Inflammatory macrophage treated with lipopolysaccharide for 4 hours (primary cell): ENCODE measurements around the gene IGSF11.

Experiments
- DNase-seq: peaks from one replicate; pipeline ENCODE4 v3.0.0-alpha.2; 2020

The IGSF11 gene

DNA sequence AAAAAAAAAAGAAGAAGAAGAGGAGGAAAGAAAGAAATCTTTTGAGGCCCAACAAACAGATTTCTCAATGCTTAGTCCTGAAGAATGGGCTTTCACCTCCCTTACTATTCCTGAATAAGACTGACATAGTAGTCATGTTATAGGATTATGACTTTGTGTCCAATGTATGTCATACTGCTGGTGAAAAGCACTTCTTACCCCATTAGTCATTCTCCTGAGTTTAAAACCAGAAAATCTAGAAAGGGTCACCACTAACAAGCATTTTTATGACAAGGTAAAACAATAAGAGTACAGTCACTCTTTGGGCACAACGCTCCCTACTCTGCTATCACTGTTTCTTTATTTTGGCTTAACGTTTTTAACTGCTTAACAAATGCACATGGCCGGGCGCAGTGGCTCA, 88.2 kb downstream of the IGSF11 start:
- DNase-seq: no peak

DNA sequence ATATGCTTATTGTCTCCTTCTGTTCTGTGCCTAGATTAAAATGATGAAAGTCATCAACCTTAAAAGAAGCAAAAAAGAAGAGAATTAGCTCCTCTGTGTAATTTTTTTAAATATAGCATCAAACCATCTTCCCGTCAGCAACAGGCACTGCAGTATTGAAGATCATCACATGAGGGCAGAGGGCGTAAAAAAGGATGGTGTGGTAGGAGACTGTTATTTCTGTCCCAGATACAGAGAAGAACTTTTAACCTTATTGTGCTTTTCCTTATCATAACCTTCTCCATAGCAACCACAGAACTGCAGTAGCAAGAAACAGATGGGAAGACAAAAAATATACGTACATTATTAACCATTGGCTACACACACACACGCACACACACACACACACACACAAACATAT, 88.8 kb downstream of the IGSF11 start:
- no peak for DNase-seq

DNA sequence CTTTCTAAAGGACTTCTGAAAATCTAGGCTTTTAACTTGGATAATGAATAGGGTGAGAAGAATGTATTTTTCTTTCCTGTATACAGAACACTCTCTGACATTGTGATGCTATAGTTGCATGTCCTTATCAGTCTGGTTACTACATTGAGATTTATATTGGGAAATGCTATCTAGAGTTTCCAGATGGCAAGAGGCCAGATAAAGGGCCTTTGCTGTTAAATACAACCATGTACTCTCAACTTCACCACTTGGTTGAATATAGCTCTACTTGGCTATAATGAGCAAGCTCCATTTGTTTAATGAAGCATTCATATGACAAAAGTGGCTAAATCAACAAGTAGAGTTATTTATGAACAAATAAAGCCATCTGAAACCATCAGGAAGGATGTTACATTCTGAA, 91.0 kb downstream of the IGSF11 start:
- no peak for DNase-seq

DNA sequence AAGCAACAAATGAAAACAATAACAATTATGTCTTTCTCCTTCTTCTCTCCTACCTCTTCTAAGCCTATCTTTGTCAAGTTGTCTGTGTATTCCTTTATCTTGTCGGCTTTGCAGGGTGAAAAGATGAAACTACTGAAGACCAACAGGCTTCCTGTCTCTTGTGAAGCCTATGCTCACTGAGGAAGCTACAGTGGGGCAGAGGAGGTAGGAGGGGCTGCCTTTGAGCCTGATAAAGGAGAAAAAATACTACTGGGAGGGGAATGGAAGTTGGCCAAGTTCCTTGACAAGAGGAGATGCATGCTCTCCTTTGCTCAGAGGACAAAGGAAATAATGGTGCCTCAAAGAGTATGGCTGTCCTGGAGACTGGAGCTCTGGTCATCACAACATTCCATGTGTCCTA, 92.0 kb downstream of the IGSF11 start:
- DNase-seq: no peak

DNA sequence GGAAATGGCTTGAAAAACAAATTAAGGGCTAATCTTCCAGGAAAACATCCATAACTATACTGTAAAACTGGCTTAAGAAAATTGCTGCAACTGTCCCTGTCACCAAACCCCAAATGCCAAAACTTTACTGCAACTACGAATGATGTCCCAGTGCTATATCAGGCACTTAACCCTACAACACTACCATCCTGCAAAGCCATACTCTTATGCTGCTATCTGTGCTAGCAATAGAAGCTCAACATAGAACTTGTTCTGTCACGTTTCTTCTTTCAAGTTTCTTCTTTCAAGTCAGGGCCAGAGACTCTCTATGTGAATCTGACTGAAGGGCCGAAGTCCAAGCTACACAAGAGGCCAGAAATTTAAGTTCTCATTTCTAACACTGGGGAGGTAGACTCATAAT, 92.5 kb downstream of the IGSF11 start:
- no peak for DNase-seq

DNA sequence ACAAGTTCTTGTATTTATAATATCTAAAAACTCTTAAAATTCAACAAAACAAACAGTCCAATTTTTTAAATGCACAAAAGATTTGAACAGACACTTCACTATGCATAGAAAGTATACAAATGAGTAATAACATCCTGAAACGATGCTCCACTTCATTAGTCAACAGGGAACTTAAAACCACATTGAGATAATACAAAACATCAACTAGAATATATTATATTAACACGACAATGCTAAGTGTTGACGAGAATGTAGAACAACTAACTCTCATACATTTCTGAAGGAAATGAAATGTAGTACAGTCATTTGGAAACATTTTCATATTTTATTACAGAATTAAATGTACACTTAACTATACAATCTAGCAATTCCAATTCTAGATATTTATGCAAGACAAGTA, 93.4 kb downstream of the IGSF11 start:
- no peak for DNase-seq

DNA sequence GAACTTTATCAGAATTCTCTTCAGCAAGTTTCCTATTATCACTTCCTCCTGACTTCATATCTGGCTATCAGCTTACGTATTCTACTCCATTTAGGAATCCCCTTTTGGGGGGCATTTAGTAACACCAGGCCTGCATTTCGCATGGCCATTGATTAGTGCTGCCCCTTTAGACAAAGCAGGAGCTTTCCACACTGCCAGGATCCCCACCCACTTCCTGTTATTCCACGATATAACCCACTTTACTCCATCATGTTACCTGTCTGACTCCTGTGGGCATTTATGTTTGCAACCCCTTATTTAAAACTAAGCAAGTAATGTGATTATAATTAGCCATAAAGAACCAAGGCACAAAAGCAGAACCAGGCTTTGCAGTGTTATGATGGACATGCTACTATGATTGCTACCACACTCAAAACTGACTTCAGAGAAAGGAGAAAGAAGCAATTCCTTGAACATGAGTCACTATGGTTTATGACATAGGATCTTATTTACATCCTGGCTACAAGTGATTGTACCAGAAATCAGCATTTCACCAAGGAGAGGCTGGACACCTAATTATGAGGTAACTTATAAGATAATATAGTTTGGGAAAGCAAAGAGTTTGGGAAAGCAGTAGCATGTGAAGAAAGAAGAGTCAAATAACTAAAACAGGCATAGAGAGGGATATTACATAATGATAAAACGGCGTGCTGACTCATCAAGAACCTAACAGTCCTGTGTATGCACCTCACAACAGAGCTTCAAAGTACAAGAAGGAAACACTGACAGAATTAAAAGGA, 96.3 kb downstream of the IGSF11 start:
- DNase-seq: no peak

DNA sequence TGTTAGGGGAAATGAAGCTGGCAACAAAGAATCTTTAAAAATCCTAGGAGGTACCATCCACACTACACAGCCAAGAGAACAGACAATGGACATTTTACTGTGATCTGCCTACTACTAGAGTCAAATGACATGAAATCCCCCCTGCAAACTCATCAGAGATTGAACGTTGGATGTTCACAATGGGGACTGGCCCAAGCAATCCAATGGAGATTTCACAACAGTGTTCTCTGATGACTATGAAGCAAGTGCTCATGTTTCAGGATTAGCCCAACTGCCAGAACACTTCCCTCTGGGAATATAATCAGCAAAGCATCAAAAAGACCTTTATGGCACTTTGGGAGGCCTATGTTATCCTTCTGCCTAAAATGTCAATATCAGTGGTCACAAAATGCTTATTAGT, 97.8 kb downstream of the IGSF11 start:
- no peak for DNase-seq

DNA sequence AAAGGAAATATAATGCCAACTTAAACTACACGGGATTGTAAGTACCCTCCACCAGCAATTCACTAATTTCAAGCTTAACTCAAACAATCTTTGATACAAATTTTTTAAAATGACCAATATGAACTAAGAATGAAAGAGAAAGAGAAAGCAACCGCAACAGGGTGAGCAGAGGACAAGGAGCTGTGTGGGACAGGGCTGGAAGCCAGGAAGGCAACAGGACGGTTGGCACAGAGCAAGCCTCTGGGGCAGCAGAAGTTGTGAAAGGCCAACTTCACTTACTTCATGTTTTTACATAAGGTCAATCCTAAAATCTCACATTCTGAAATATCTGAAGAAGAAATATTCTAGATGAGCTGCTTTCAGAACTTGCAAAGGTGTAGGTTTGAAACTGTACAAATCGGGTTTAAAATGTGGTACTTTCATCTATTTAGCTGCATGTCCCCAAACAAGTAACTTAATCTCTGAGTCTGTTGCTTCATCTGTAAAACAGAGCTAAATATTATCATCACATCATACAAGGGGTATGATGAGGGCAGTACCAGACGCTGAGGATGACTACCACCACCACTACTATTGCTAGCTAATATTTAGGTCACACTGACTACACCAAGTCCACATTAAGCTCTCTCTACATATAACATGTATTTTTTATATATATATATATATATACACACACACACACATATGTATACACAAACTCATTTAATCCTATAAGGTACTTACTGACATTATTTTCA, 101.7 kb downstream of the IGSF11 start:
- DNase-seq: peak; percentile 25

DNA sequence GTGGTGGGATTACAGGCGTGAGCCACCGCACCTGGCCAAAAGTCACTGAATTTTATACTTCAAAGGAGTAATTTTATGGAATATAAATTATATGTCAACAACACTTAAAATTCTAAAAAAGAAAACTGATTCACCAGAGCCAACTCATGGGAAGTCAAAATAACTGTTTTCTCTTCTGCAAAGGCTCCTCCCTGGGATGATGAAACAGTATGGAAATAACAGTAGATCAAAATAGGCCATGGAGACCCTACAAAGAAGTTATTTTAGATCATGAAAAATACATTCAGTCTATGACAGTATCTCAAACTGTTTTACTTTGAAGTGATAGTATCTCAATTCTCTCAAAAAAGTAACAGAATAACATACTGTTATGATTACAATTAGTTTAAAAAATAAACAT, 102.7 kb downstream of the IGSF11 start:
- DNase-seq: no peak

DNA sequence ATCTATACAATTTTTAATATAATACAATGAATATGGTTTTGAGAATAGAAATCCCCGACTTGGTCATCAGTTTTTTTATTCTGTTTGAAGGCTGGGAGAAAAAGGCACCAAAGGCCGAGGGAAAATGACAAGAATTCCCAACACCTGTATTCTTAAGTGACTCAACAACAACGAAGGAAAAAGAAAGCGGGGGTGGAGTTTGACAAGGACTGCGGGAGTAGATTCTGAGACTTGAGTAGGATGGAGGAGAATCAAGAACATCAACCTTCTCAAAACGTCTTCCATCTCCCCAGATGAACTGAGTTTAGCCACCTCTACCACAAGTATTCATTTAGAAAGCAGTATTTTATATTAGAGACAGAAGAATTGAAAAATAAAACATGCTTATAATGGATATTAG, 107.2 kb downstream of the IGSF11 start:
- no peak for DNase-seq

DNA sequence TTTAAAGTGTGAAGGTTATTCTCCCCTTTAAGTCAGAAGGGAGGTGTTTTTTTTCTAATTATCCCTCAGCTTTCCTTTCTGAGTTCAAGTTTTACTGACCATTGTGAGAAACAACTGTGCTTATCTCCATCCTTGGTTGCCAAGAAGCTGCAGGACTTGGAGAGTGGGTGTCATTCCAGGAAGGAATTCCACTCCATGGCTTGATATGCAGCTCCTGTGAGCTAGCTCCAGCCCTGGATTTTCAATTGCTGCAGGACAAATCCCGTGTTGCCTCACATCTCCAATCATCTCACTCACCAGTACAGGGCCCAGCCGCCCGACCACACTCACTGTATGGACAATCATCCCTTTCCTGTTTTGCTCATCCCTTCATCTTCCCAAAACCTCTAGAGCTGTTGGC, 122.5 kb downstream of the IGSF11 start:
- no peak for DNase-seq

DNA sequence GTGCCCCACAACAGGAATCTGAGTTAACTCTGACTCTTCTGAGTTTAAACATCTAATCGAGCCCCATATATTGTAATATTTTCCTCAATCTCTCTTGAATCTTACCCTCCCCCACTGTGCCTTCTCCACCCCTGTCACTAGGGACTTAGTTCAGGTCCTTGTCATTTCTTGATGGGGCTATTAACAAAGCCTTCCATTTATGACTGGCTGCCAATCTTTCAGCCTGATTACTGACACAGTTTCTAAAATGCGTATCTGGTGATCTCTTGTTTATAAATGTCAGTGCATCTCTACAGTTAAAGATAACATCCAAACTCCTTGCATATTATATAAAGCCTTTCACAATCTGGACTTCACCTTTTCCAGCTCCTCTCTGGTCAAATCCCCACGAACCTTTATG, 124.3 kb downstream of the IGSF11 start:
- DNase-seq: no peak

DNA sequence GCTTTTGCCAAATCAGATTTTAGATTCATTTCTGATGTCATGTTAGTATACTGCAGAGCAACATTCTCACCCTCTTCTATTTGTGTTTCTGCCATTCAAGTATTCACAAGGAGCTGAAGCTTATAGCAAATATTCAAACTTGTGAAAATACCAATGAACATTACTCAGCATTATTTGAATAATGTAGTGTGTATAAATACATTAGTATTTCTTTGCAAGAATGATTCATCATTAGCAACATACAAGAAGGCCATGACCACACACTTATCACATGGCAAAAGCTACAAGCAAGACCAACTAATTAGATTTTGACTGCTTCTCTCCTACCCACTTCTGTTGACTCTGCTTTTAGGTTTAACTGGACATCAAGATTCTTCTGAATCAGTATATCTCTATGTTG, 124.9 kb downstream of the IGSF11 start:
- no peak for DNase-seq

DNA sequence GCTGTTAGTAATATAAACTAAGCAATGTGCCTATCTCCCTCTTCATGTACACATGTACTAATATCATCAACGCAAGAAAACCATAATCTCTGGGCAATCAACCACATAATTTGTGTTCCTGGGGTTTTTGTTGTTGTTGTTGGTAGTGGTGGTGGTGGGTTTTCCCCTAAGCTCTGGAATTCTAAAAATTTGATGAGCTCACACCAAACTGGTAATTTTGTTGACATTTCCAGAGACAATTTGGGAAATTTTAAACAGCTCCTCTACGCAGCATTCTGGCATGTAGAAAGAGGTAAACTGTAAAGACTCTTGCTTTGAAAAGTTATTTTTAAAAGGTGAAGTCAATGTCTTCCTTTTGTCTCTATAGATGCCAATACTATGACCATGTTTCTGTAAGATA, 126.7 kb downstream of the IGSF11 start:
- no peak for DNase-seq

DNA sequence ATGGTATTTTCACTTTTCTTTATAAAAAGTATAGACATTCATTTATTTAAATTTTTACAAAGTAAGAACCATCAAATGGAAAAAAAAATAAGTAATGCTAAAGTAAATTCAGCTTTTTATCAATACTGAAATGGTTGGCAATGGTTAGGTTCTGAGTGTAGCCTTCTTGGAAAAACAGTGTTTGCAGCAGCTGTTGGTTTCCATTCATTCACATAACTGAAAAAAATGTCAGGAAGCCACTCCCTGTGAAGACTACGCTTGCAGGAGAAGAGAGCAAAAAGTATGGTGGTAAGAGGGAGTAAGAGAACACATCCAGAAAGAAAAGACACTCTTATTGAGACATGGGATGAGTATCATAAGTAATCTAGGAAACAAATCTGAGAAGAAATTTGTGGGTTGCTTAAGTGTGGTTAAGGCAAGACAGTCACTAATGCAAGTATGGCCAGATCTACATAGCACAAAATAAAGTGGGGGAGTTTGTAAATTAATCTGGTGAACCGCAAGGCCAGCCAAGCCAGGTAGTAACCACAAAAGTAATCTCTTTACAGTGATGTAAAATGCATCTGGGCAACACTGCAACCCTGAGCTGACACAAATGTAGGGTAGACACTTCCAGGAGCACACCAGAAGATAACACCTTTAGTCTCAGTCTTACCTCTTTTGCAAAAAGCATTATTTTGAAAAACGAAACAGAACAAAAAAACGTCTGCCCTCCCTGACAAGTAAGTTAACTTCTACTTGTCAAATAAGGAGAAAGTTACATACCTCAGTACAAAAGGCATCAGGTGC, 133.7 kb downstream of the IGSF11 start:
- no peak for DNase-seq

DNA sequence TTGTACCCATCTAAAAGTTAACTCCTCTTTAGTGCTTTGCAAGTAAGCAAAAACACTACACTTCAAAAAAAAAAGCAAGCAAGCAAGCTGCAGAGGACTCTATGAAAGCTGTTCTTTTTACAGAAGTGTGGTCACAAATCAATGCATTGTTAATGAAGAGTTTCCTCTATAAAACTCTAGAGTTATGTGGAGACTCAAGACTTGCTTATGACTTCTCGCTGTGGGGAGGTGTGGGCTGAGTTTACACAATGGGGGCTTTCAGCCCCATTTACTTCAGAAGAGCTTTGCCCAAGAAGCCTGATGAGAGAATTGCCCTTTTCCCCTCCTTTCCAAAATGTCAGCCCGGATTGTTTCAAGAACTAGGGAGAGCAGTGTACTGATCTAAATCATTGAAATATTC, 144.4 kb downstream of the IGSF11 start:
- DNase-seq: no peak

DNA sequence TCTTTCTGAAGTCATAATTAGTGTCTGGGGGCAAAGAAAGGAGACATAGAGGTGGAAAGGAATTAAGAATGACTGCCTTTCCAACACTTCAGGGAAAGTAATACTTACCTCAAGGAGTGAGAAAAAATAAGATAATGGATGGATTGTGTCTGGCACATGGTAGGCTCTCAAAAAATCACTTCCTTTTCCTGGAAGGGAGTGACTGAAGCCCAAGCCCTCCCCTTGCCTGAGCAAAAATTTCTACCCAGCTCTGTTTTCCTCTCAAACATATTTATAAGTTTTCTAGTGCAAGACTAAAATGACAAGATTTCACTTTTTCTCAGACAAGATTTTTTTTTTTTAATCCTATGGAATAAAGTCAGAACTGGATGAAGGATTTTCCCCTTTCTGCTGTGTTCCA, 145.0 kb downstream of the IGSF11 start:
- DNase-seq: no peak

DNA sequence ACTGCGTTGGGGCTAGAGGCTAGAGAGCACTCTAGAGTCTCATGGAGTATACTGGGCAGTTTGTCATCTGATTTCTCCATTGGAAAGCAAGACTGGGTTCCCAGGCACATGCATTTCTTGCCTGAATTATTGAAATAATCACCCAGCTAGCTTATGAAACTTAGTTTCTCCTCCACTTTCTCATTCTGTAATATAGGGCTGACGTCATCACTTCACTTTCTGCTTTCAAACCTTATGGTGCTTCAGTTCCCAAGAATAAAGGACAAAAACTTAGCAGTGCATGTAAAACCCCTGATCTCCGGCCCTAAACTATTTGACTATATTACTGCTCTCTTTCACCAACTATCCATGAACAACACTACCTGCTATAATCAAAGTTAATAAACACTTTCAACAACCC, 147.9 kb downstream of the IGSF11 start:
- DNase-seq: no peak

DNA sequence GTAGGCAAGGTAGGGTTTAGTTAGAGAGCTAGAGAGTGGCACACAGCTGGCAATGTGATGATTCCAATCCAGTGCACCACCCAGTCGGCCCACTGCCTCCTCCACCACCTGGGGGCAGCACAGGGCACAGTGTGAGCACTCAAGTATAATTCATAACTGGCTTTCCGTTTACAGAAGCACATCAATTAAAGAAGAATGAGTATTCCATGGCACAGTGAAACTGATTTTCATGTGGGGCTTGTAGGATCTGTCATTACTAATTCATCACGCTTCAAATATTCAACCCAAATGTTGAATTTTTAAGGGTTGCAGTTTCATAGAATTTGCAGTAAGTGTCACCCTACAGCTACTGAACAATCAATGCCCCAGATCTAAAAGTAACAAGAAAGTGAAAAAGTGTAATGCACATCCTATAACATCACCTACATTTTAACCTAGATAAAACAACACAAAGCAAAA, 149.9 kb downstream of the IGSF11 start:
- DNase-seq: peak; percentile 53

DNA sequence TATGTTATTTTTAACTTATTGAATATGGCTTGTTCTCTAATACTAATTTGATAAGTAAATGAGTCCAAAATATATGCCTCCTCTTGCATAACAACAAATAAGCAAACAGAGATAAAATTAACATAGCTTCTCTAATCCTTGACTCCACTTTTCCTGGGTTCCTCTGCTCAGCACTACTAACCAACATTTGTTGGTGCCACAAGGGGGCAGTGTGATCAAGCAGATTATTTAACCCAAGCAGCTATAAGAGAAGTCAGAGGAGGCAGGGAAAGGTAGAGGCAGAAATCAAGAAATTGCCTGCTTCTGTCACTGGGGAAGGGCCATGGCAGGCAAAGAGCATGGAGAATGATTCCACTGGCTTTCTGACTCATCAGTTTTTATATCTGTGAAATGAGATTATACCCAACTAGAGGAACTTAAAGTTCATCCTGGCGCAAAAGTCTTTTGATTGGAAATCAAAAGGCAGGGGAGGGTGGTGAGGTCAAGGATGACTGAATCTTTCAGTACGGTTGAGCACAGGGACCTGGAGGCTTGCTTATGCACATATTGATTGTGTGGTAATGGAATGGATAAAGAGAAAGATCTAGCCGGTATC, 152.2 kb downstream of the IGSF11 start:
- peak; percentile 51 for DNase-seq

DNA sequence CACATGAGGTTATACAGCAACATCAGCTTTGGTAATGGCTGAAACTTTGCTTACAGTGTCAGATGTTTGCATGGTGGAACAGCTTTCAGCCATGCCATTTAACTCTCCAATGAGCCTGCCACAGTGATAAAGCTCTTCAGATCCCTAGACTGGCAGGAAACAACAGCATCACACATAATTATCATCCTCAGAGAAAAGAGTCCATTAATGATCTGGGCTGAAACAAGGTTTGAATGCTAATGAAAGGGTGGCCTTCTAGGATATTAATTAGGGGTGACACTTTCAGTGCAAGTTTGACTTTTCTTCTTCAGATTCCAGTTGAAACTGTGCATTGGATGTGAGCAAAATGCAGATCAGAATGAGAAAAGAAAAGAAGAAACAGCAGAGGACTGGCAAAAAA, 166.6 kb downstream of the IGSF11 start:
- DNase-seq: no peak

DNA sequence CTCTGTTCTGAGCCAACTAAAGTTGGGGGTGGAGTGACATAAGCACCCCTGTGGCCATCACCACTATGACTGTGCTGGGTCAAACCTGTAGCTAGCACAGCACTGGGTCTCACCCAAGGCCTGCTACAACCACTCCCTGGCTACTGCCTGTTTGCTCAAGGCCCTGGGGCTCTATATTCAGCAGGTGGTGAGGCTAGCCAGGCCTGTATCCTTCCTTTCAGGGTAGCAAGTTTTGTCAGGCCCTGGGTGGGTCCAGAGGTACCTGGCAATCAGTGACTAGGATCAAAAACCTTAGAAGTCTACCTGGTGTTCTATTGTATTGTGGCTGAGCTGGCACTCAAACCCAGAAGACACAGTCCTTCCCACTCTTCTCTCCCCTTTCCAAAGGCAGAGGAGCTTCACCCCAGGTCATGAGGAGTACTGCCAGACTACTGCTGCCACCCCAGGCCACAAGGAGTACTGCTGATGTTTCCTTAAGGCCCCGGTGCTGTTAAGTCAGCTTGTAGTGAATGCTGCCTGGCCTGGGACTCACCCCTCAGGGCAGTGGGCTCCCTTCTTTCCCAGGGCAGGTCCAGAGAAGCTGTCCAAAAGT, 170.8 kb downstream of the IGSF11 start:
- DNase-seq: no peak
